Measurements from ENCODE around the gene MRPL10. TPM values are rescaled to one million over a fixed set of nuclear protein-coding genes. Genes with fewer than 3 reads are reported as not detected.

Gene MRPL10
- total RNA-seq, 6 donors from 2014 or later: 23.1 to 44.2 (median 28.6) TPM

GRCh38 chr17:47853616-47854015 lies 22.3 kb upstream of the MRPL10 start:
- Histone ChIP-seq H3K4me3 (no peak overlapping the region), H3K4me1 (peaks cover 19 to 36% (median 25%) of the 10 kb centered on the region in 4 donors), H3K27me3 (peaks cover 0 to 31% (median 3%) of the 10 kb centered on the region in 4 donors), H3K36me3 (no peaks in the 10 kb centered on the region), H3K9me3 (no peaks in the 10 kb centered on the region), H3K27ac (peak overlapping the region in 2 of 4 donors; percentile 12 to 21)
- 24 to 36% methylated on average over 5 of the region's 5 CpGs for WGBS, 2 donors
- TF ChIP-seq POLR2A (IDR thresholded peaks at IDR 0.05): no peak
- no peak for TF ChIP-seq EP300 (IDR thresholded peaks at IDR 0.05)
- no peak for TF ChIP-seq CTCF (IDR thresholded peaks at IDR 0.05)
- no peak for TF ChIP-seq POLR2AphosphoS5 (IDR thresholded peaks at IDR 0.05)
- DNase-seq (no peak), ATAC-seq (ENCODE audit: low FRiP score in 2 of 2) (no peak)

DNA sequence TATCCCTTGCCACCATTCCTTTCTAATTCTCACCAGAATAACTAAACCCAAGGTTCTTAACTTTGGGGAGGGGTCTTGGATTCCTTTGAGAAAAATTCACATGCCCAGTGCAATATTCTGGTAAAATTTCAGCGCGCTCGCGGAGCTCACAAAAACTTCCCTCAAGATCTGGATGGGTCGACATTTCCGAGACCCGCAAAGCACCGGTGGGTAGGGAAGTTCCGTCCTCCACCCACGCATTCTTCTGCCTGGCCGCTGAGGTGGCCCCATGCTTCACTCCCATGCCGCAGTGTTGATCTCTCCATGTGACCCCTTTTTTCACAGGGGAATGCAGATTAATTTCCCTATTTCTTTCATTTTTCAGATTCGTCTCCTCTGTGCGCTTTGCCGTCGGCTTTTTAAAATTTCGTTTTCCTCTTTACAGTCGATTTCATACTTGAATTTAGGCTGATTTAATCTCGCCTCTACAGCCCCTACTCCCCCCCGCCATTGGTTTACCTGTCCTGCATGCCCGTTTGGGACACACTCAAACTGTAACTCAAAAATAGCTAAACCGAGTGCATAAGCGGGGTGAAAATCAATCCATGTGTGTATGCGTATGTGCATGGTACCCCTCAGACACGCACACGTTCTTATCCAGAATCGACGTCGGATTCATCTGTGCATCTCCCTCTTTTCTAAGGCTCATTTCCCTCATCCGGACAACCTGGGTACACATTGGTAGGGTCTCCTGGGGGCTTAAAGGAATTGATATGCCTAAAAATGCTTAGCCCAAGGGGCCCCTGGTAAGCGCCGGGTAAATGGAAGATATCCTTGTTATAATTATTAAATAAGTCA lies 21.0 kb upstream of the MRPL10 start:
- no peak for DNase-seq
- peaks cover 22 to 39% (median 29%) of the 10 kb centered on the region in 4 donors for H3K4me1 ChIP-seq
- H3K36me3 ChIP-seq: peaks cover 0 to 9% (median 0%) of the 10 kb centered on the region in 4 donors
- no peaks in the 10 kb centered on the region for H3K9me3 ChIP-seq
- TF ChIP-seq POLR2AphosphoS5 (IDR thresholded peaks at IDR 0.05) (no peak), POLR2A (IDR thresholded peaks at IDR 0.05) (no peak), EP300 (IDR thresholded peaks at IDR 0.05) (no peak), CTCF (IDR thresholded peaks at IDR 0.05) (no peak)
- H3K27me3 ChIP-seq: peaks cover 0 to 43% (median 5%) of the 10 kb centered on the region in 4 donors
- no peak overlapping the region for H3K4me3 ChIP-seq
- no peak for ATAC-seq (ENCODE audit: low FRiP score in 2 of 2)
- peak overlapping the region in 3 of 4 donors; percentile 50 to 82 (median 71) for H3K27ac ChIP-seq
- WGBS, 2 donors: 60 to 61% methylated on average over 32 of the region's 32 CpGs

DNA sequence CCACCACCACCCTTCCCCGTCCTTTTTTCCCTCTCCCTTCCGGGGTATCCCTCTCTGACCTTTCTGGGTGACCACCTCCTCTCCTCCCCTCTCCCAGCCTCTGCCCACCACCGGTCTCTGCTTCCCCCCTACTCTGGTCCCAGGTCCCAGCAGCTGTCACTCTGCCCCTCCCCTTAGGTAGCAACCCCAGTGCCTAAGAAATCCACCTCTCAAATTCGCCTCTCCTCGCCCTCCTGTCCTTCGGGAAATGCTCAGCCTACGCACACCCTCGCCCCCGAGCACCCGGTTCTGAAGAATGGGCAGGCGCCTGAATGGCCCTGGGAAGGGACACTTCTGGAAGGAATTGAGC lies 20.4 kb upstream of the MRPL10 start:
- Histone ChIP-seq H3K27ac (peak overlapping the region in 3 of 4 donors; percentile 50 to 82 (median 71)), H3K27me3 (peaks cover 0 to 49% (median 8%) of the 10 kb centered on the region in 4 donors), H3K36me3 (peaks cover 0 to 13% (median 0%) of the 10 kb centered on the region in 4 donors), H3K4me3 (peak overlapping the region in 3 of 4 donors; percentile 42 to 53 (median 50)), H3K4me1 (peaks cover 26 to 45% (median 34%) of the 10 kb centered on the region in 4 donors), H3K9me3 (no peaks in the 10 kb centered on the region)
- TF ChIP-seq POLR2A (IDR thresholded peaks at IDR 0.05) (no peak), POLR2AphosphoS5 (IDR thresholded peaks at IDR 0.05) (no peak), EP300 (IDR thresholded peaks at IDR 0.05) (no peak), CTCF (IDR thresholded peaks at IDR 0.05) (no peak)
- WGBS, 2 donors: 49 to 52% methylated on average over 11 of the region's 11 CpGs
- DNase-seq (no peak), ATAC-seq (ENCODE audit: low FRiP score in 2 of 2) (no peak)

DNA sequence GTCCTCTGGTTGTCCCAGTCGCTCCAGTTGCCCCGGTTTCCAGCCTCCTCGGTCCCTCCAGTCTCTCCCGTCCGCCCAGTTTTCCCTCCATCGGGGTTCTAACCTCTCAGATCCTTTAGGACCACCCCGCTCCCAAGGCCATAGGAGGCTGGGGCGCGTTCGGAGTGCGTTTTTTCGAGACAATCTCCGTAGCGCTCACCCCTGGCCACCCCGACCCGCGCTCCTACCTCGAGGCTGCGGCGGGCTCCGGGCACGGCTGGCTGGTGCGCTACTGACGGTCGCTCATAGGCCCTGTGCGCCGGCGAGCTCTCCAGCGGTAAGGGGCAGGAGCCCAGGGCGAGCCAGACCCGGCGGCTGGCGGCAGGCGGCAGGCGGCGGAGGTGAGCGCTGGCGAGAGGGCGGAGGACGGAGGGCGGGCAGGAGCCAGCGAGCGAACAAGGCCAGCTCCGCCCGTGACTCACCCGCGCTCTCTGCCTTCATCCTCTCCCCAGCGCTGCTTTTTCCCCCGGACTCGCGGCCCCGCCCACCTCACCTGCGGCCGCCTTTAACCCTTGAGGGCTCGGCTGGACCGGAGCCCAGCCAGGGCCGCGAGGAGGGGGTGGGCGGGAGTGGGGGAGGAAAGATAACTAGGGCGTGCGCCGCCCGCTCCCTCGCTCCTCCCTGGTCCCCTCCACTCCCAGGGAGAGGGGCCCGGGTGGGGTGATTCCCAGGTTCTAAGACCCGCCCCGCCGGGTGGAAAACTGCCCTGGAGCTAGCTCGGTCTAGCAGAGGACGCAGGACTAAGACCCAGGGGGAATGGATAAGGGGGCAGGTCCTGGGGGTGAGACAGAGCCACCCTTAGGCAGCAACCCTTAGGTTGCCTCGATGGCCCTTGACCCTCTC lies 19.6 kb upstream of the MRPL10 start, which contains the start of gene SP6:
Gene SP6, minus strand, starts transcription at position 472 of the 882 bp plus-strand sequence. CDS start 2,734 bp downstream, outside the sequence.
- H3K9me3 ChIP-seq: no peaks in the 10 kb centered on the region
- peak; percentile 84 to 86 for ATAC-seq (ENCODE audit: low FRiP score in 2 of 2)
- TF ChIP-seq CTCF (IDR thresholded peaks at IDR 0.05) (peak in 2 of 6 experiments; percentile 46 to 55), POLR2A (IDR thresholded peaks at IDR 0.05) (peak in 1 of 4 donors; percentile 65), EP300 (IDR thresholded peaks at IDR 0.05) (no peak), POLR2AphosphoS5 (IDR thresholded peaks at IDR 0.05) (peak in 1 of 2 donors; percentile 56)
- WGBS, 2 donors: 5 to 11% methylated on average over 25 to 68 of the region's 71 CpGs
- peaks cover 26 to 42% (median 35%) of the 10 kb centered on the region in 4 donors for H3K4me1 ChIP-seq
- peak; percentile 85 to 92 for DNase-seq
- H3K36me3 ChIP-seq: peaks cover 0 to 13% (median 0%) of the 10 kb centered on the region in 4 donors
- H3K27me3 ChIP-seq: peaks cover 0 to 52% (median 8%) of the 10 kb centered on the region in 4 donors
- H3K27ac ChIP-seq: peak within 1 kb of the TSS; percentile 50 to 82 (median 61)
- peak within 1 kb of the TSS; percentile 5 to 53 (median 46) for H3K4me3 ChIP-seq
